Nasal cavity respiratory epithelium epithelial cell of viscerocranial mucosa (primary cell): ENCODE data around the gene PHAF1. TPM values are rescaled to one million over a fixed set of nuclear protein-coding genes. Genes with fewer than 3 reads are reported as not detected.

Experiments used
- total RNA-seq: library from RNA; depleted of rRNA; stranded (reverse); fragments of >200 nt; gene quantifications from 2 replicates; pipeline ENCODE4 v1.2.3, GENCODE V29; 2014

Gene PHAF1
- total RNA-seq: 16.1 and 30.3 TPM in 2 replicates

DNA sequence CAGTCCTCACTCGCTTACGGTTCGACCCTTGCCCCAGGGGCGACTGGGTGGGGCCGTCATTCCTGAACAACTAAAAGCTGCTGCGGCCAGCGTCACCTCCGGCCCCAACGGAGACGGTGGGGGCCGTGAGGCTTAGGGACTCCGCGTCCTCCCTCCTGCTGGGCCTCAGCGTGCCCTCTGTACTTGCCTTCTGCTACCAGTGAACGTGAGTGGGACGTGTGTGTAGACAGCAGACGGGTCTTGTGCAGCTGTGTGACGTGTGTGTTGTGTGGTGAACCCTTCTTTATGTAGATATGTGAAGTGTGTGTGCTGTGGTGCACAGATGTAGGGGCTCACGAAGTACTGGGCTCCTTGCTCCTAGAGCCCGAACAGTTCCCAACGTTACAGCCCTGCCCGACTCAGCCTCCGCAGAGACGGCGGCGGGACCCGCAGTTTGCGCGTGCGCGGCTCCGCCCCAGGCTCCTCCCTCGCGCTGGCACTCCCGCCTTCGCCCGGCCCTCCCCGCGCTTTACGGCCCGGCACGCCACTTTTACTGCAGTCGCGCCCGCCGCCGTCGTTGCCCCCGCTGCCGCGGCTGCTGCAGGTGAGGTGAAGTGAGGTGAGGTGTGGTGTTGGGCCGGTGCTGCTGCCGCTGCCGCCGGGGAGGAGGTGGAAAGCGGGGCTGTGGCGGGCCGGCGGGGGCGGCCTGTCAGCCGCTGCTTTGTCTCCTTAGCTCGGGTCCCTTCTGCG, at the start of gene PHAF1:
TSS of gene PHAF1 (plus strand) at position 535 of the 729 bp plus-strand sequence. CDS start 235 bp downstream, outside the sequence.

GRCh38 chr16:67150833-67151396, 41.2 kb downstream of the PHAF1 start, which contains the start of gene B3GNT9:
Gene B3GNT9, minus strand, starts transcription at chr16:67150998. Its CDS starts 513 bp downstream, at chr16:67150485.

DNA sequence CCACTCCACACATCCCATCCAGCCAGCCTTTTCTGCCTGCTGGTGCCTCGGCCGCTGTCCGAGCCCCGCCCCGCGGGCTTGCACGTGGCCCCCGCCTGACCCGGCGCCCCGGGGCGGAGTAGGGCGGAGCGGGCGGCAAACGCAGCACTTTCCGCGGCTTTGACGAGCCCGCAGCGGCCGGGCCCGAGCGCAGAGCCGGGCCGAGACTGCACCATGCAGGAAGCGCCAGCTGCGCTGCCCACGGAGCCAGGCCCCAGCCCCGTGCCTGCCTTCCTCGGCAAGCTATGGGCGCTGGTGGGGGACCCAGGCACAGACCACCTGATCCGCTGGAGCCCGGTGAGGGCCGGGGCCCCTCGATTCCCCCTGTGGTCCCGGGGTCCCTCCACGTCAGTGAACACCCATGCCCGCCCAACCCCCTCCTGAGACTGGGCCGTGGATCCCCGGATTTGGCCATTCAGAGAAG, 54.9 kb downstream of the PHAF1 start, which contains the start of gene HSF4:
TSS of gene HSF4 (plus strand) at position 147 of the 463 bp plus-strand sequence. CDS start at position 214, 67 bp downstream.

GRCh38 chr16:67170168-67170948, 60.6 kb downstream of the PHAF1 start, which contains the start of gene NOL3:
Gene NOL3, plus strand, starts transcription at chr16:67170538.

GRCh38 chr16:67183627-67184452, 74.1 kb downstream of the PHAF1 start, which contains the start of gene MATCAP1:
Gene MATCAP1, minus strand, starts transcription at chr16:67183963. Its CDS starts 3,353 bp downstream, at chr16:67180610.

DNA sequence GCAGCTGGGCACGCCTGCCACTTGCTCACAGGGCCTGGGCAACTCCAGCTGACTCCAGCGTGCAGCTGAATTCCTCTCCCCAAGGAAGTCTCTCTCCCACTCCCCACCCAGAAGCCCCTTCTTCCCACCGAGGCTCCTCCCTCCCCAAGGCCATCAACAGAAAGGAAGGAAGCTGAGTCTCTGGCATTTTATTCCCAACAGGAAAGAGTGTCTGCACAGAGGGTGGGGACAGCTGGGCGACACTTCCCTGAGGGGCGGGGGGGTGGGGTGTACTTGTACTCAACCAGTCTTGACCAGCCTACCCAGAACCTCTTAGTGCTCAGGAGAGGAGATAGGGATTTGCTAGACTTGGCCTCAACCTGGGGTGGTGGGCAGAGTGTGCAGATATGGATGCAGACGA, 80.3 kb downstream of the PHAF1 start, which contains the start of gene EXOC3L1:
TSS of gene EXOC3L1 (minus strand) at position 96 of the 400 bp plus-strand sequence. CDS start 460 bp downstream, outside the sequence.

GRCh38 chr16:67191995-67192681, 82.4 kb downstream of the PHAF1 start, which contains the start of gene E2F4:
Gene E2F4, plus strand, starts transcription at chr16:67192155. Its CDS starts 73 bp downstream, at chr16:67192228.

Other genes with a start within 250 kb of the PHAF1 start
- 13.3 and 17.0 TPM in 2 replicates for gene PDP2, start 229.4 kb upstream of the PHAF1 start, total RNA-seq
- 0.07 and 1.0 TPM in 2 replicates for gene CDH16, start 191.1 kb upstream of the PHAF1 start, total RNA-seq
- gene RRAD, start 184.4 kb upstream of the PHAF1 start, total RNA-seq: 3.1 and 35.2 TPM in 2 replicates
- 97.0 and 215 TPM in 2 replicates for gene CIAO2B, start 175.5 kb upstream of the PHAF1 start, total RNA-seq
- gene CES2, start 174.4 kb upstream of the PHAF1 start, total RNA-seq: 41.4 and 130 TPM in 2 replicates
- gene CES3, start 148.7 kb upstream of the PHAF1 start, total RNA-seq: 1.4 TPM in 2 replicates
- 1.4 and 2.0 TPM in 2 replicates for gene CES4A, start 121.4 kb upstream of the PHAF1 start, total RNA-seq
- gene CBFB, start 80.8 kb upstream of the PHAF1 start, total RNA-seq: 86.8 and 120 TPM in 2 replicates
- gene B3GNT9, start 41.1 kb downstream of the PHAF1 start, total RNA-seq: 9.6 and 11.5 TPM in 2 replicates
- 20.1 and 22.2 TPM in 2 replicates for gene TRADD, start 50.0 kb downstream of the PHAF1 start, total RNA-seq
- gene FBXL8, start 50.0 kb downstream of the PHAF1 start, total RNA-seq: 3.8 and 7.2 TPM in 2 replicates
- gene HSF4, start 54.8 kb downstream of the PHAF1 start, total RNA-seq: 2.4 and 8.4 TPM in 2 replicates
- gene NOL3, start 60.6 kb downstream of the PHAF1 start, total RNA-seq: 16.7 and 22.5 TPM in 2 replicates
- gene MATCAP1, start 74.0 kb downstream of the PHAF1 start, total RNA-seq: 3.8 and 8.4 TPM in 2 replicates
- gene EXOC3L1, start 80.2 kb downstream of the PHAF1 start, total RNA-seq: not detected in 2 replicates
- gene E2F4, start 82.2 kb downstream of the PHAF1 start, total RNA-seq: 49.9 and 66.8 TPM in 2 replicates
- 21.9 and 25.2 TPM in 2 replicates for gene ELMO3, start 89.2 kb downstream of the PHAF1 start, total RNA-seq
- gene TMEM208, start 117.2 kb downstream of the PHAF1 start, total RNA-seq: 21.4 and 40.7 TPM in 2 replicates
- 2.7 and 5.8 TPM in 2 replicates for gene FHOD1, start 137.5 kb downstream of the PHAF1 start, total RNA-seq
- gene SLC9A5, start 139.0 kb downstream of the PHAF1 start, total RNA-seq: 0.34 and 0.43 TPM in 2 replicates
- 3.1 and 17.8 TPM in 2 replicates for gene PLEKHG4, start 169.6 kb downstream of the PHAF1 start, total RNA-seq
- gene KCTD19, start 216.8 kb downstream of the PHAF1 start, total RNA-seq: not detected in 2 replicates
- gene LRRC36, start 216.9 kb downstream of the PHAF1 start, total RNA-seq: not detected in 2 replicates